Measurements from ENCODE around the gene LTBP1.

Gene LTBP1

GRCh38 chr2:33008716-33009115, 62.0 kb downstream of the LTBP1 start:
- no peak for DNase-seq (ENCODE audit: low read depth in 2 of 2, low spot score in 1 of 2)

- no peak for DNase-seq (ENCODE audit: low read depth in 2 of 2, low spot score in 1 of 2)
Observed at GRCh38 chr2:33009249-33009648, 62.5 kb downstream of the LTBP1 start.

- DNase-seq (ENCODE audit: low read depth in 2 of 2, low spot score in 1 of 2), result no peak
Observed at GRCh38 chr2:33011373-33011772, 64.6 kb downstream of the LTBP1 start.

- no peak for DNase-seq (ENCODE audit: low read depth in 2 of 2, low spot score in 1 of 2)
Observed at GRCh38 chr2:33011941-33012340, 65.2 kb downstream of the LTBP1 start.

- DNase-seq (ENCODE audit: low read depth in 2 of 2, low spot score in 1 of 2), result no peak
Observed at GRCh38 chr2:33013684-33014110, 66.9 kb downstream of the LTBP1 start.

GRCh38 chr2:33014268-33014667, 67.5 kb downstream of the LTBP1 start:
- no peak for DNase-seq (ENCODE audit: low read depth in 2 of 2, low spot score in 1 of 2)

GRCh38 chr2:33015421-33016142, 68.8 kb downstream of the LTBP1 start:
- DNase-seq (ENCODE audit: low read depth in 2 of 2, low spot score in 1 of 2), result no peak

- no peak for DNase-seq (ENCODE audit: low read depth in 2 of 2, low spot score in 1 of 2)
Observed at GRCh38 chr2:33018271-33018670, 71.5 kb downstream of the LTBP1 start.

- DNase-seq (ENCODE audit: low read depth in 2 of 2, low spot score in 1 of 2), result no peak
Observed at GRCh38 chr2:33019796-33020195, 73.0 kb downstream of the LTBP1 start.

- DNase-seq (ENCODE audit: low read depth in 2 of 2, low spot score in 1 of 2), result no peak
Observed at GRCh38 chr2:33020883-33021282, 74.1 kb downstream of the LTBP1 start.

GRCh38 chr2:33021542-33022227, 74.9 kb downstream of the LTBP1 start:
- DNase-seq (ENCODE audit: low read depth in 2 of 2, low spot score in 1 of 2), result no peak

- DNase-seq (ENCODE audit: low read depth in 2 of 2, low spot score in 1 of 2), result no peak
Observed at GRCh38 chr2:33022395-33022985, 75.7 kb downstream of the LTBP1 start.

- no peak for DNase-seq (ENCODE audit: low read depth in 2 of 2, low spot score in 1 of 2)
Observed at GRCh38 chr2:33022989-33023727, 76.4 kb downstream of the LTBP1 start.

GRCh38 chr2:33023728-33024500, 77.2 kb downstream of the LTBP1 start:
- no peak for DNase-seq (ENCODE audit: low read depth in 2 of 2, low spot score in 1 of 2)

- DNase-seq (ENCODE audit: low read depth in 2 of 2, low spot score in 1 of 2), result no peak
Observed at GRCh38 chr2:33024758-33025157, 78.0 kb downstream of the LTBP1 start.

GRCh38 chr2:33029459-33029858, 82.7 kb downstream of the LTBP1 start:
- DNase-seq (ENCODE audit: low read depth in 2 of 2, low spot score in 1 of 2), result no peak

GRCh38 chr2:33029926-33030325, 83.2 kb downstream of the LTBP1 start:
- no peak for DNase-seq (ENCODE audit: low read depth in 2 of 2, low spot score in 1 of 2)

- DNase-seq (ENCODE audit: low read depth in 2 of 2, low spot score in 1 of 2), result no peak
Observed at GRCh38 chr2:33030326-33030725, 83.6 kb downstream of the LTBP1 start.

- no peak for DNase-seq (ENCODE audit: low read depth in 2 of 2, low spot score in 1 of 2)
Observed at GRCh38 chr2:33032245-33032644, 85.5 kb downstream of the LTBP1 start.

GRCh38 chr2:33033606-33034081, 86.9 kb downstream of the LTBP1 start:
- DNase-seq (ENCODE audit: low read depth in 2 of 2, low spot score in 1 of 2), result no peak

- DNase-seq (ENCODE audit: low read depth in 2 of 2, low spot score in 1 of 2), result no peak
Observed at GRCh38 chr2:33034784-33035183, 88.0 kb downstream of the LTBP1 start.
